Astrocyte (in vitro differentiated cells and primary cell): ENCODE data around the gene DUSP5.

Experiments used
- EZH2 ChIP-seq: IDR thresholded peaks from 2 replicates; pipeline ENCODE4 v1.6.1; 2012; ENCODE audit warnings: mild to moderate bottlenecking, low read length, inconsistent platforms; ENCODE audit not compliant: insufficient read depth
- TF ChIP-seq, protein P1 (sequence below): IDR thresholded peaks from 2 replicates; pipeline ENCODE4 v1.5.1; 2011; ENCODE audit warnings: low read depth, mild to moderate bottlenecking, inconsistent platforms, low read length, moderate library complexity; ENCODE audit not compliant: insufficient read depth

DNA sequence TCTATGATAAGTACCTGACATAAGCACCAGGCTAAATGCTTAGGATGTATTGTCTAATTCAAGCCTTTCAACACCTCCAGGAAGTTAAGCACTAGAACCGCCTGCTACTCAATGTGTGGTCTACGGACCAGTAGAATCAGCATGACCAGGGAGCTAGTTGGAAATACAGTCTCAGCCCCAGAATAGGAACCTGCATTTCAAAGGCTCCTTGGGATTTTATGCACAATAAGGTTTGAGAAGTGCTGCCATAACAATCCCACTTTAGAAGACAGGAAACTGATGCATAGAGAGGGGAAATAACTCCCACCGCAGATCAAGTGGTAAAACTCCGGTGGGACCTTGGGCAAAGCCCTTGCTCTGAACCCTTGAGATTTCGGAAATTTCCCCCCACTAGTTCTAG, 8.8 kb upstream of the DUSP5 start:
- TF ChIP-seq, protein P1, sequence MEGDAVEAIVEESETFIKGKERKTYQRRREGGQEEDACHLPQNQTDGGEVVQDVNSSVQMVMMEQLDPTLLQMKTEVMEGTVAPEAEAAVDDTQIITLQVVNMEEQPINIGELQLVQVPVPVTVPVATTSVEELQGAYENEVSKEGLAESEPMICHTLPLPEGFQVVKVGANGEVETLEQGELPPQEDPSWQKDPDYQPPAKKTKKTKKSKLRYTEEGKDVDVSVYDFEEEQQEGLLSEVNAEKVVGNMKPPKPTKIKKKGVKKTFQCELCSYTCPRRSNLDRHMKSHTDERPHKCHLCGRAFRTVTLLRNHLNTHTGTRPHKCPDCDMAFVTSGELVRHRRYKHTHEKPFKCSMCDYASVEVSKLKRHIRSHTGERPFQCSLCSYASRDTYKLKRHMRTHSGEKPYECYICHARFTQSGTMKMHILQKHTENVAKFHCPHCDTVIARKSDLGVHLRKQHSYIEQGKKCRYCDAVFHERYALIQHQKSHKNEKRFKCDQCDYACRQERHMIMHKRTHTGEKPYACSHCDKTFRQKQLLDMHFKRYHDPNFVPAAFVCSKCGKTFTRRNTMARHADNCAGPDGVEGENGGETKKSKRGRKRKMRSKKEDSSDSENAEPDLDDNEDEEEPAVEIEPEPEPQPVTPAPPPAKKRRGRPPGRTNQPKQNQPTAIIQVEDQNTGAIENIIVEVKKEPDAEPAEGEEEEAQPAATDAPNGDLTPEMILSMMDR = no peak
- no peak for TF ChIP-seq EZH2
